Erythroblast (primary cell): ENCODE results near the gene ABCB9.

ENCODE experiments used
- DNase-seq, 2 experiments: peaks; one replicate each; lab custom pipeline; 2025; lab: John Stamatoyannopoulos, UW
- GATA1 ChIP-seq: IDR thresholded peaks from 2 replicates; pipeline ENCODE4 v1.6.1; 2011; ENCODE audit warnings: low read depth, mild to moderate bottlenecking, control low read depth, low read length, moderate library complexity
- POLR2A ChIP-seq: IDR thresholded peaks from 2 replicates; pipeline ENCODE4 v1.6.1; 2011; ENCODE audit warnings: mild to moderate bottlenecking, low read length

ABCB9 gene

GRCh38 chr12:122974274-122974891 is 8.1 kb upstream of the ABCB9 start:
- TF ChIP-seq POLR2A (peak; percentile 54), GATA1 (no peak)
- DNase-seq: peak; percentile 99 to 100

GRCh38 chr12:122969676-122970075 is 3.4 kb upstream of the ABCB9 start:
- TF ChIP-seq POLR2A (no peak), GATA1 (no peak)
- no peak for DNase-seq

- TF ChIP-seq GATA1 (no peak), POLR2A (no peak)
- DNase-seq: no peak
Measured at GRCh38 chr12:122968104-122968503, 1.8 kb upstream of the ABCB9 start.

GRCh38 chr12:122966743-122967550 is 684 bp upstream of the ABCB9 start:
- DNase-seq: no peak
- TF ChIP-seq GATA1 (no peak), POLR2A (no peak)

GRCh38 chr12:122965321-122965751 is 927 bp downstream of the ABCB9 start:
- no peak for TF ChIP-seq POLR2A
- TF ChIP-seq GATA1: no peak
- peak; percentile 53 to 59 for DNase-seq

- TF ChIP-seq POLR2A (no peak), GATA1 (no peak)
- peak; percentile 63 to 88 for DNase-seq
Measured at GRCh38 chr12:122964439-122965257, 1.6 kb downstream of the ABCB9 start.

- TF ChIP-seq POLR2A: no peak
- TF ChIP-seq GATA1: no peak
- no peak for DNase-seq
Measured at GRCh38 chr12:122963941-122964265, 2.4 kb downstream of the ABCB9 start.

GRCh38 chr12:122961531-122962329 is 4.5 kb downstream of the ABCB9 start:
- TF ChIP-seq POLR2A (no peak), GATA1 (no peak)
- peak; percentile 61 to 70 for DNase-seq

GRCh38 chr12:122960193-122960569 is 6.1 kb downstream of the ABCB9 start:
- TF ChIP-seq GATA1 (no peak), POLR2A (no peak)
- DNase-seq: no peak

- no peak for DNase-seq
- TF ChIP-seq GATA1 (no peak), POLR2A (no peak)
Measured at GRCh38 chr12:122959566-122960192, 6.6 kb downstream of the ABCB9 start.

- TF ChIP-seq POLR2A (no peak), GATA1 (no peak)
- no peak for DNase-seq
Measured at GRCh38 chr12:122958198-122958888, 7.9 kb downstream of the ABCB9 start.

- TF ChIP-seq POLR2A (no peak), GATA1 (no peak)
Measured at GRCh38 chr12:122956035-122956434, 10.2 kb downstream of the ABCB9 start.

More at GRCh38 chr12:122956035-122956434, 10.2 kb downstream of the ABCB9 start:
- no peak for DNase-seq
